ENCODE data around the gene SPATA9.

DNA sequence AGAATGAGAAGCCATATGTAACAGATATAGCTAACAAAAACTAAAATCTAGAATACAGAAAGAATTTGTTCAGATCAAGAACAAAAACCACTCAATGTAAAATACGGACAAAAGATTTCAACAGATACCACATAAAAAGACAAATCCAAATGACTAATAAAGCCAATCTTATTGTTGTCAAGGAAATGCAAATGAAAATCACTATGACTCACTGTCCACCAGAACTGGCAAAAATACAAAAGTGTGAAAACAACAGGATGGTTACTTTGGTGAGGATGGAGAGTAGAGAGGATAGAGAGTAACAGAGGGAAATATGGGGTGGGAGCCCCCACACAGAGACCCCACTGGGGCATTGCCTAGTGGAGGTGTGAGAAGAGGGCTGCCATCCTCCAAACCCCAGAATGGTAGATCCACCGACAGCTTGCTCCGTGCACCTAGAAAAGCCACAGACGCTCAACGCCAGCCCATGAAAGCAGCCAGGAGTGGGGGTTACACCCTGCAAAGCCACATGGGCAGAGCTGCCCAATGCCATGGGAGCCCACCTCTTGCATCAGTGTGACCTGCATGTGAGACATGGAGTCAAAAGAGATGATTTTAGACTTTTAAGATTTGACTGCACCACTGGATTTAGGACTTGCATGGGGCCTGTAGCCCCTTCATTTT, 33.1 kb upstream of the SPATA9 start:
- TF ChIP-seq, protein P1, sequence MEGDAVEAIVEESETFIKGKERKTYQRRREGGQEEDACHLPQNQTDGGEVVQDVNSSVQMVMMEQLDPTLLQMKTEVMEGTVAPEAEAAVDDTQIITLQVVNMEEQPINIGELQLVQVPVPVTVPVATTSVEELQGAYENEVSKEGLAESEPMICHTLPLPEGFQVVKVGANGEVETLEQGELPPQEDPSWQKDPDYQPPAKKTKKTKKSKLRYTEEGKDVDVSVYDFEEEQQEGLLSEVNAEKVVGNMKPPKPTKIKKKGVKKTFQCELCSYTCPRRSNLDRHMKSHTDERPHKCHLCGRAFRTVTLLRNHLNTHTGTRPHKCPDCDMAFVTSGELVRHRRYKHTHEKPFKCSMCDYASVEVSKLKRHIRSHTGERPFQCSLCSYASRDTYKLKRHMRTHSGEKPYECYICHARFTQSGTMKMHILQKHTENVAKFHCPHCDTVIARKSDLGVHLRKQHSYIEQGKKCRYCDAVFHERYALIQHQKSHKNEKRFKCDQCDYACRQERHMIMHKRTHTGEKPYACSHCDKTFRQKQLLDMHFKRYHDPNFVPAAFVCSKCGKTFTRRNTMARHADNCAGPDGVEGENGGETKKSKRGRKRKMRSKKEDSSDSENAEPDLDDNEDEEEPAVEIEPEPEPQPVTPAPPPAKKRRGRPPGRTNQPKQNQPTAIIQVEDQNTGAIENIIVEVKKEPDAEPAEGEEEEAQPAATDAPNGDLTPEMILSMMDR (IDR thresholded peaks at IDR 0.05) = no peak
- TF ChIP-seq POLR2AphosphoS5 (IDR thresholded peaks at IDR 0.05) = no peak
- TF ChIP-seq POLR2A (IDR thresholded peaks at IDR 0.05) = no peak
